GM19438 (cell line): ENCODE results near the gene CDKN2B.
A peak's percentile ranks its signal among the peaks of the same experiment; 100 is the strongest.
"Not testable (repeated sequence)": the region's sequence is repeated elsewhere in the genome, so short reads cannot be mapped to it uniquely, and the experiment has no call there.

ENCODE experiments used
- ATAC-seq: cut with Tn5 transposase; IDR thresholded peaks from one replicate; pipeline ENCODE4 v1.9.1; 2021; ENCODE audit warnings: low read depth; ENCODE audit not compliant: unreplicated experiment

CDKN2B gene

DNA sequence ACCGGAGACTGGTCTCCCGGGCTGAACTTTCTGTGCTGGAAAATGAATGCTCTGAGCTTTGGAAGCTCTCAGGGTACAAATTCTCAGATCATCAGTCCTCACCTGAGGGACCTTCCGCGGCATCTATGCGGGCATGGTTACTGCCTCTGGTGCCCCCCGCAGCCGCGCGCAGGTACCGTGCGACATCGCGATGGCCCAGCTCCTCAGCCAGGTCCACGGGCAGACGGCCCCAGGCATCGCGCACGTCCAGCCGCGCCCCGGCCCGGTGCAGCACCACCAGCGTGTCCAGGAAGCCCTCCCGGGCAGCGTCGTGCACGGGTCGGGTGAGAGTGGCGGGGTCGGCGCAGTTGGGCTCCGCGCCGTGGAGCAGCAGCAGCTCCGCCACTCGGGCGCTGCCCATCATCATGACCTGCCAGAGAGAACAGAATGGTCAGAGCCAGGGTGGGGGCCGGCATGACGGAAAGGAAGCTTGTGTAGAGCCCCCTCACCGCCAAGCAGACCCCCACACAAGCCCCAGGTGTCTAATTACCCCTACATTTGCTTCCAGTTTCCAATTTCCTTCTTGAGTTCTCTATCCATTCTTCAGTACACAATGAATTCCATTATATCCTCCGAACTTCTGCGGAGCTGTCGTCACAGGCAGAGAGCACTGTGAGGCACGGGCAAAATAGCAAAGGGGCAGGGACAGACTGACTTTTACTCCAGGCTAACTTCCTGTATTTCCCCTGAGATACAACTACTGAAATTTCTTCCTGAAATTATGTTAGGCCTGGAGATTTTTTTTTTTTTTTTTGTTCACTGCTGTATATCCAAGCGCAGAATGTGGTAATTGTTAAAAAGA is 38.1 kb downstream of the CDKN2B start:
- ATAC-seq: no peak

DNA sequence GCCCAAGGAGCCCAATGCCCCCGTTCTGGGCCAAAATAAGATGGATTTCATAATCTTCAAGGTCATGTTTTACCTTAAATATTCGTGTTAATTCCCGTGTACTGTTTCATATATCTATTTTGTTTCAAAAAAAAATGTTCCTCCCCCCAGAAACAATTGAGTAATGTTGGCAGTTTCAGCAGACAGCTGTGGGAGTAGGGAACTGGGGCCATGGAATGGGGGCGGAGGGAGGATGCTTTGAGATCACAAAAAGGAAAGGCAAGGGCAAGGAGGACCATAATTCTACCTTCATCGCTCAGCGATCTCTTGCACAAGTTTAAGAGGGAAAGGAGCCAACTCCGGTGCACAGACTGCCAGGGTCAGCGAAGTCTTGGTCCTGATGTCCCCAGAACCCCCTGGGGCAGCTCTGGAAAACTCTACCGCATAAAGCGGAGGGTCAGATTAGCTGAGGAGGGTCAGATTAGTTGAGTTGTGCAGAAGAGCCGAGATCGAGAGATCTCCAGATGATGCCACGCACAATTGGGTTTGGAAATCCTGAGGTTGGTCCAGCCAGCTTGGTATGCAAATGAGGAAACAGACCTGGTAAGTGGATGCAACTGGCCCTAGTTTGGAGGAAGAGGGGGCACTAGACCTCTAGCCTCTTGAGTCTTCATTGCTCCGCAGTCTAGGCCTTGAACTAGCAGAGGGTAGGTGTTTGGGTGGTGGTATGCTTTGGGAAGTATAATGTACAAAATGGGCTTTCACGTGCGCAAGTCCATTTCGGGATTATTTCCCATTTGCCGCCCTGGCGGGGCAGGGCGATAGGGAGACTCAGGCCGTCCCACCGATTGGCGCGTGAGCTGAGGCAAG is 38.9 kb downstream of the CDKN2B start:
- ATAC-seq: no peak

DNA sequence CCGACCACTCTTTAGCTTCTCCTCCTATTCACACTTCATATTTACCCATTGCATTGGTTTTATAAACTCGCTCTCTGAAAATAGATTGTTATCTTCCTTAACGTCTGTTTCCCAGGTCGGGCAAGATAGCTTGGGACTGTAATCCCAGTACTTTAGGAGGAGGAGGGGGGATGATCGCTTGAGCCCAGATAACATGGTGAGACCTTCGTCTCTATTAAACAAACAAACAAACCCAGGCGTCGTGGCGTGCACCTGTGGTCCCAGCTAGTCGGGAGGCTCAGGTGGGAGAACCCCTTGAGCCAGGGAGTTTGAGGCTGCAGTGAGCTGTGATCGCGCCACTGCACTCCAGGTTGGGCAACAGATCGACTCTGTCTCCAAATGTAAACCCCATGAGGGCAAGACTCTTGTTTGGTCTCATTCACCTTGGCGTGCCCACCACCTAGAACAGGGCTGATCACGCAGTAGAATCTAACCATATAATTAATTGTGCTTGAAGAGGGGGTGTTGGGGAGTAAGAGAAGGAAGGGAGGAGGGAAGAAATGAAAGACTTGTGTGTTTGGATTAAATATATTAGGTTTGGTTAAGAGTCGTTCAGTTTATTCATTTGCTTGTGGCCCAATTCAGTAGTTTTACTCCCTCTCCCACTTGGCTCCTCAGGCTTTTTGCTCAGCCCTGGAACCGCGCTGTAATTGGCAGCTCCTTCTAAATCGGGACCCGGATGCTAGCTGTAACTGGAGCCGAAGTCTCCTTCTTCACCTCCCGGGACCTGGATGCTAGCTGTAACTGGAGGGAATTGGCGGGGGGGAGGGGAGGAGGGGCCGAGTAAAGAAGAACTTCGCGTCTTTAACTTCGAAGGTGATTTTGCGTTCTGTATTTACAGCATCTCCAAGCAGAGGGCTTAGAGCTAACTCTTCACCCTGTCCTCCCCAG is 39.8 kb downstream of the CDKN2B start:
- ATAC-seq: no peak

DNA sequence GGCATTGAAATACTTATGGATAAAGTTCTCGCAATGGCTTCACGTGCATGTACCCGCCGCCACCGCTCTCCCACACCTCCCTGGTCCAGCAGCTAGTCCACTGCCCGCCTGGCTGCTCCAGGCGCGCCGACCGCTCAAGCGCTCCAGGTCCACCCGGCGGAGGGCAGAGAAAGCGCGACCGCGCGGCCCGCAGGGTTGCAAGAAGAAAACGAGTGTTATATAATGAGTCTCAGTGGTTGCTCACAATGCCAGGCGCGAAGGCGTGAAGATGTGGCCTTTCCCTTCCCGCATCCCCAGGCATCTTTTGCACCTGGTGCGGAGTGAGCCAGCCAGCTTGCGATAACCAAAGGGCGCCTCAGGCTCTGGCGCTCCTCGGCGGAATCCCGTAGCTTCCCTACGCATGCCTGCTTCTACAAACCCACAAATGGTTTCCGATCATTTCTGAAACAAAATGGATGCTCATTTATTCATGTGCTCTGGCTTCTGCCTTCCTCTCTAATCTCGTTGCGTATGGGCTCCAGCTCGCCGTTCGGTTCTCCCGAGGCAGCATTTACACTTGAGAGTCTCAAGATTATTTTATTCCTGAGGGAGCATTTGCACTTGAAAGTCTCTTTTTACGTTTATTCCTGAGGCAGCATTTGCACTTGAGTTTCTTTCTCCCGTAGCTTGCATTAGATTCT is 40.6 kb downstream of the CDKN2B start:
- no peak for ATAC-seq

DNA sequence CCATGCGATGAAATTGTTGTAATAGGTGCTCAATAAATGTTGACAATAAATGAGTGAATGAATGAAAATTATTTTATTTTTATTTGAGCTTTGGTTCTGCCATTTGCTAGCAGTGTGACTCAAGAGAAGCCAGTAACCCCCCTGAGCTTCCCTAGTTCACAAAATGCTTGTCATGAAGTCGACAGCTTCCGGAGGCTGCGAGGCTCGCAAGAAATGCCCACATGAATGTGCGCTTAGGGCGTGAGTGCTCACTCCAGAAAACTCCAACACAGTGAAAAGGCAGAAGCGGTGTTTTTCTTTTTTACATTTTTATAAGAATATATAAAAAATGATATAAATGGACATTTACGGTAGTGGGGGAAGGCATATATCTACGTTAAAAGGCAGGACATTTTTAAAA is 41.4 kb downstream of the CDKN2B start:
- no peak for ATAC-seq

DNA sequence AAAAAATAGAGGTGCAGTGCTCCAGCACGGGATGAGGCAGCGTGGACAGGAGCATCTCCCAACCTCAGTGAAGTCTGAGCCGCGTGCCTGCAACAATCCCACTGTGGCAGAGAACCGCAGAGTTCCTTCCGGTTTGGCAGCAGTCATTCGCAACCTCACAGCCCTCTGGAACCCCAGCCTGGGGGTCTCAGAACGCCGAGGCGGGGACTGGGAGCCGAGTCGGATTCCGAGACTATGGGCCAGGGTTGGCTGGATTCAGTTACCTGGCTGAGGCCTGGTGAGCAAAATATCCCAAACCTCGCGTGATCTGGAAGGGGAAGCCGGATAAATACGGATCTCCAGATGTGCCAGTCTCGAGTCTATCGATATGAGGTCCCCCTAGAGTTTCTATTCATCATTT is 41.9 kb downstream of the CDKN2B start:
- ATAC-seq: no peak

DNA sequence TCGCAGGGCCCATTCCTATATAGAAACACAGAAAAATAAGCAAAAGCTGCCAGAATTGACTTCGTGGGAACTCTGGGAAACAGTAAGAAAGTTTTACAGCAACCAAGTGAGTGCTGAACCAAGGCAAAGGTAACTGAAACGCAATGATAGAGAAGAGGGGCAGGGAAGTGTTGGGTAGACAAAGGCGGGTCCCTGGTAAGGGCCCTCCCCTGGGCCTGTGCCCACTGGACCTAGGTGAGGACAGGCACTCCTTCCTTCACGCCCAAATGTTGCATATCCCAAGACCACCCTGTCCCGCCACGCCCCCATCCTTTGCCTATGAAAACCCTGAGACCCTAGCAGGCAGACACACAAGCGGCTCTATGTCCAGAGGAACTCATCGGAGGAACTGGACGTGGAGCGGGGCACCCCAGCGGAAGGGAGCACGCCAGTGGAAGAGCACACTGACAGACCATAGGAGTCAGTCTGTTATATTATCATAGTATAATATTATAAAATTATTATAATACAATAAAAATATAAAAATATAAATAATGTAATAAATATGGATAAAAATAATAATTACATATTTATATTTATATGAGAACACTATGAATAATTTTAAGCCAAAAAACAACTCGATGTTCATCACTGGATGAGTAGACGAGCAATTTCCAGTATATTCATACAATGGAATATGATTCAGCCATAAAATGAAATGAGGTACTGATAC is 42.8 kb downstream of the CDKN2B start:
- ATAC-seq: no peak

DNA sequence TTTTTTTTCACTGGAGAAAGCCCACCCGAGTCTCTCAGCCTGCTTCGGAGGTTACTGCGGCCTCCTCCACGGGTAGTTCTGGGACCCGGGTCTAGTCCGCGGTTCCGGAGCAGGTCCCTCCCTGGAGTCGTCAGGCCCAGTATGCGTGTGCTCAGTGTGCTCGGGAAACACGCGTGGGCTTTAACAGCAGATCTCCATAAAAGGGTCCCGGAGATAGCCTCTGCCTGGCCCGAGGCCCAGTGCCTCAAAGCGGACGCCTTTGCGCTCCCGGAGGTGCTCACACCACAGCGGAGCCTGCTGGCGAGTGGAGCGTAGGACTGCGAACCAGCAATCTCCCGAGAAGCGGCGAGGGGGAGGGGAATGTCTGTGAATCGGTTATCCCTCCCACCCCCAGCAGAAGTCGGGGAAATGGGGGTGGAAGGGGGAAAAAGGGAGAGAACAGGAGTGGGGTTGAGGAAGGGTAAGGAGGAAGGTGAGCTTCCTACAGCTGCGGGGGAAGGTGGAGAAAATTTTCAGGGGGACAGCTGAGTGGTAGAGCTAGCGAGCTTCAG is 43.6 kb downstream of the CDKN2B start:
- ATAC-seq: peak; percentile 86

DNA sequence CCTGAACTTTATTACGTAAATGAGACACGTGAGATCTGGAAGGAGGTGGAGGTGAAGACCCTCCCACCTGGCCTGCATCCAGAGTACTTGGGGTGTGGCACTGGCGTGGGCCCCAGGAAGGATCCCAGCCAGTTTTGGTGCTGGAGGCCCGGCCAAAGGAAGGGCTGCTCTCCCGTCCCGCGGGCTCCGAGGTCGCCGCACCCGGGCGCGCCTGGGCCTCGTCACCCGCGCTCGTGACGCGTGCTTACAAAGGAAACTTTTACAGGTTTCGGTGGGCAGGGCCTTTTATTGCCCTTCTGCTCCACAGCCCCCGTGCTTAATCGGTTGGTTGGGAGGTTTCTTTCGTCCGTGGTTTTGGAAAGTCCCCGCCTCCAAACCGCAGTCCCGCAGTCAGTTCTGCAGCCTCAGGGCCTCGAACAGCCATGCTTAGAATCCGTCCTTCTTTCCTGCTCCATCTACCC is 44.1 kb downstream of the CDKN2B start:
- ATAC-seq: peak; percentile 57

DNA sequence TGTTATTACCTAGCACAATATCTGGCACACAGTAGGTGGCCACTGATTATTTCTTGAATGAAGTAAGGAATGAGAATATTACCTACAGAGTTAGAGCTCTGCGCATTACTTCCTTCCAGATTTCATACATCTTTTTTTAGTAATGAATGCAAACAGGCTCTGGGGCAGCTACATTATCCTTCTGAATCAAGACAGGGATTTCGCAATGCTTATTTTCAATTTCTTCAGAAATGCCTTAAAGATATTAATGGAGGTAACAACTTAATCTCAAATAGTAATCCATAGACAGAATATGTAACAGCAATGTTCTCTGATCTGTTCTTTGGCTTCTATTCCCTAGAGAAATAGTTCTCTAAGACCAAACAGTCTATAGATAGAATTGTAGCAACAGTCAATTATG is 47.5 kb downstream of the CDKN2B start:
- ATAC-seq: no peak

DNA sequence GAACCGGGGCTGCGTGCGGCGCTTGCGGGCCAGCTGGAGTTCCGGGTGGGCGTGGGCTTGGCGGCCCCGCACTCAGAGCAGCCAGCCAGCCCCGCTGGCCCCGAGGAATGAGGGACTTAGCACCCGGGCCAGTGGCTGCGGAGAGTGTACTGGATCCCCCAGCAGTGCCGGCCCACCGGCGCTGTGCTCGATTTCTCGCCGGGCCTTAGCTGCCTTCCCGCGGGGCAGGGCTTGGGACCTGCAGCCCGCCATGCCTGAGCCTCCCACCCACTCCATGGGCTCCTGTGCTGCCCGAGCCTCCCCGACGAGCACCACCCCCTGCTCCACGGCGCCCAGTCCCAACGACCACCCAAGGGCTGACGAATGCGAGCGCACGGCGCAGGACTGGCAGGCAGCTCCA is 49.8 kb downstream of the CDKN2B start:
- ATAC-seq: not testable (repeated sequence)

DNA sequence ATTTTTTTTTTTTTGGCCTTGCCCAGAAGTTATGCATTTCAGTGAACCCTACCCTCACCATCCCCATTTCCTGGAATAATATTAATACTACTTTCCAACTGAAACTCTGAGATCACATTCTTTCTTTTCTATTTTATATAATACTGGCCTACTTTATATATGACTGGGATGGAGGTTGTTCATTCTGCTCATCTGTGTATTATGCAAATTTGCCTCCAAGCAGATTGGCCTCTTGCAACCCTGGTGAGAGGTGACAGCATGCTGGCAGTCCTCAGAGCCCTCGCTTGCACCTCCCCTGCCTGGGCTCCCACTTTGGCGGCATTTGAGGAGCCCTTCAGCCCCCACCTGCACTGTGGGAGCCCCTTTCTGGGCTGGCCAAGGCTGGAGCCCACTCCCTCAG is 50.3 kb downstream of the CDKN2B start:
- ATAC-seq: no peak
